GM12801 (cell line): Measurements from ENCODE around the gene RACGAP1.

Experiments used
- TF ChIP-seq, protein P1 (sequence below): IDR thresholded peaks from one replicate; pipeline ENCODE4 v1.5.1; 2011; ENCODE audit warnings: control low read depth; ENCODE audit not compliant: insufficient read length; ENCODE audit errors: extremely low read depth

RACGAP1 gene

DNA sequence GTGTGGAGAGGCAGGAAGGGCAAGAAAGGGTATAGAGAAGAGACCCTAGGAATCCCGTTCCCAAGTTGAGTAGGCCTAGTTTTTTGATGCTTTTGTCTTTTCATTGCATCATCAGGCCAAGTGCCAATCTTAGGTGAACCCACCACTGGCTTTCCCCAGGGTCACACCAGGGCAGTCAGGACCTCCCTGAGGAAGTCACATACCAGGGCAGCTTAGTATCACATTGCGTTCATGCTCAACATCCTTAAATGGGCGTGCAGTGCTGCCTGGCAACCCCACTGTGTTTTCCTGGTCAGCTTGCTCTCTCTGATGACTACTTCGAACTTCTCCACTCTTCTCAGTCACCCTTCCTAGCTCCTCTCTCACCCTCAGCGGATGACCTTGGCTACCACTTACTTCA lies 41.1 kb upstream of the RACGAP1 start:
- TF ChIP-seq, protein P1, sequence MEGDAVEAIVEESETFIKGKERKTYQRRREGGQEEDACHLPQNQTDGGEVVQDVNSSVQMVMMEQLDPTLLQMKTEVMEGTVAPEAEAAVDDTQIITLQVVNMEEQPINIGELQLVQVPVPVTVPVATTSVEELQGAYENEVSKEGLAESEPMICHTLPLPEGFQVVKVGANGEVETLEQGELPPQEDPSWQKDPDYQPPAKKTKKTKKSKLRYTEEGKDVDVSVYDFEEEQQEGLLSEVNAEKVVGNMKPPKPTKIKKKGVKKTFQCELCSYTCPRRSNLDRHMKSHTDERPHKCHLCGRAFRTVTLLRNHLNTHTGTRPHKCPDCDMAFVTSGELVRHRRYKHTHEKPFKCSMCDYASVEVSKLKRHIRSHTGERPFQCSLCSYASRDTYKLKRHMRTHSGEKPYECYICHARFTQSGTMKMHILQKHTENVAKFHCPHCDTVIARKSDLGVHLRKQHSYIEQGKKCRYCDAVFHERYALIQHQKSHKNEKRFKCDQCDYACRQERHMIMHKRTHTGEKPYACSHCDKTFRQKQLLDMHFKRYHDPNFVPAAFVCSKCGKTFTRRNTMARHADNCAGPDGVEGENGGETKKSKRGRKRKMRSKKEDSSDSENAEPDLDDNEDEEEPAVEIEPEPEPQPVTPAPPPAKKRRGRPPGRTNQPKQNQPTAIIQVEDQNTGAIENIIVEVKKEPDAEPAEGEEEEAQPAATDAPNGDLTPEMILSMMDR: no peak

DNA sequence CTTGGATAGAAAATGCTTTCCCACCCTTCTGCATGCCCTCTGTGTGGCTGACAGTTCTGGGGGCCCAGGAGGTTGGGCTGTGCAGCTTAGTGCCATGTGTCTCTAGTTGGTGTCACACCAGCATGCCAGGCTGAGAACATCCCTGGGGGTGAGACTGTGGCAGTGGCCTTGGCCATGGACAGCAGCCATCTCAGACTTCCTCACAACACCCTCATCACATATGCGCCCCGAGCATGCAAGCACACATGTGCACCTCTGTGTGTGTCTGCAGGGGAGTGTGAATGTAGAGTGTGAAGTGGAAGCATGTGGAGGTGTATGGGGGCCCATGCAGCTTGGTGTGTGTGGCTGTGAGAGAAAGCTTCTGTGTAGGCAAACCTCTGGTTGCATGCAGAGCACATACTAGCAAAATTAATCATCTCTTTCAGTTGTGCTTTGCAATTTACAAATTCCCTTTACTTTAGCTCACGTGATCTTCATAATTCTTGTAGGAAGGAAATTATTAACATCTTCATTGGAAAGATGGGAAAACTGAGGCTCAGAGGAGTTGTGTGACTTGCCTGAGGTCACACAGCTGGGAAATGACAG lies 40.5 kb upstream of the RACGAP1 start:
- TF ChIP-seq, protein P1: no peak

DNA sequence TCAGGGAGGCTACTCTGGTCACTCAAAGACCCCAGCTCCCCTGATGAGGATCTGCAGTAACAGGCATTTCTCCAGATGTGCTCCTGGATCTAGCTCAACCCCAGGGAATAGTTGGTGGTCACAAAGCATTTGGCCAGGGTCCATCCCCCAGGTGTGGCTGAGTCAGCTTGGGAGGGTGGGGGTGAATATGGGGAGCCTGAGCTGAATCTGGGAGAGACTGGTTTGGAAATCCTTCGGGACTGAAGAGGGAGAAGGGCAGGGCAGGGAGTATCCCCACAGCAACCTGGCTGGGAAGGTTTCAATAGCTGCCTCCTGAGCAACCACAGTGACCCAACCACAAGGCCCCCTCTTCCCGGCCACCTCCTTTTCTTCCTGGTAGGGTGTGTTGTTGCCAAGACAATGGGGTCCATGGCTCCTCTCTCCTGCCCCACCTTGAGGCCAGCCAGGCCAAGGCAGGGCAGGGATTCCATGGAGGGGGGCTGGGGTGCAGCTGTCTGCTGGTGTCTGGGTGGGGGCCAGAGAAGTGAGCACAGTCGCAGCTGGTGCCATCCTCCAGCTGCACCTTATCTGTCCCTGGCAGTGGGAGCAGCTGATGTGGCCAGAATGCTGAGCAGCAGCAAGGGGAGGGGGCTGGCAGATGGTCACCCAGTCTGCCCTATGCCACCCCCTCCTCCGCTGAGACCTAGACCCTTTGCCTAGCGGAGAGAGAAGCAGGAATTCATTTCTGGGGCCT lies 37.6 kb upstream of the RACGAP1 start:
- TF ChIP-seq, protein P1: no peak

DNA sequence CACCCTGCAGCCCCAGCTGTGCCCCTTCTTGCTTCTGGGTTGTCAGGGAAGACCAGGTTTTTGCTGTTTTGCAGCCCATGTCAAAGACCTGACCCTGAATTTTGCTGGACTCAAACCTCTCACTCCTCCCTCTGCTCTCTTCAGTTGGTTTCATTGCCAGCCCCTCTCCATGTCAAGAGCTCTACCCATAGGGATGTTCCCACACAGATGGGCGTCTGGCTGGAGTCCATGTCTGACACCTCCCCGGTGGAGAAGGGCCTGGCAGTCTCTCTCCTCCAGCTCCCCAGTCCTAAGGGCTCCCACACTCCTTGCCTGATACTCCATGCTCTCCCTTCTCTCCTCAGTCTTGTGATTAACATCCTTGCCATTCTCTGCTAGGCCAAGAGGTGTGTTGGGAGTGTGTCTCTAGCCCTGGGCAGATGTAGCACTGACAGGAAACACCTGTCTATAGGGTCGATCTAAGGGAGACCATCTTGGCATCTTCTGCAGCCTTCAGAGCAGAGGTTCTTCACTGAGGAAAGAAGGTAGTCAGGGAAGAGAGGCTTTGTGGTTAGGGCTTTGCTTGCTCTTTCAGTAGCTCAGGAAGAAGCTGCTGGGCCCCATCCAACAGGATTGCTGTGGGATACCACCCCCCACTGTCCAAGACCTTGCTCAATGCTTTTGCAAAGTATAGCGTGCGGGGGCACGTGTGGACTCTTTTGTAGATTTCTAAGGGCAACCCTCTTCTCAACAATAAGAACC lies 36.8 kb upstream of the RACGAP1 start:
- TF ChIP-seq, protein P1: no peak

DNA sequence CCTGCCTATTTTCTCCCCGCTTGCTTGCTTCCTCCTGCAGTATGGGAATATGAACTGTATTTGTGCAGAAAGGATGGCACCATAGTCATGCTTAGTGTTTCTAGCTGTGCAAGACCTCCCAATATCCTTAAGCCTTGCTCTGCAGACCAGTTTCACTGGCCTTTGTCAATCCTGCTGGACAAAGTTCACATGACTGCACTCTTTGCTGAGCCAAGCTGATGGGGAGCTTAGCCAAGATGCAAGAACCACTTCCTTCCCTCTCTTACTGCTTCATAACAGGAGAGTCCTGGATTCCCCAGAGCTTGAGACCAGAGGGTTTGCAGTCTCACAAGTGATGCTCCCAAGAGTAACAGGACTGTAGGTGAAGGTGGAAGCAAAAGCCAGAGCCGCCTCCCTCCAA lies 35.9 kb upstream of the RACGAP1 start:
- TF ChIP-seq, protein P1: no peak

DNA sequence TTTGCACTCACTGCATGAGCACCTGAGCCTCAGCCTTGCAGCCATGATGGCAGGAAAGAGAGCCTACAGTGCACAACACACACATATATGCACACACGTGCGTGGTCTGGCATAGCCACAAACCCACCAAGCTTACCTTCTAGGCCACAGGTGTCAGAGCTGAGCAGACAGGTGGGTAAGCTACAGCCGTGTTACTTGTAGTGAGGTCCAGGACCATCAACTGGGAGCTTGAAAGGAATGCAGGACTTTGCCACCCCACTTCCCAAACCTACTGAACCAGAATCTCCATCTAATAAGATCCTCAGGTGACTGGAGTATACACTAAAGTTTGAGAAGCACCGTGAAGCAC lies 34.8 kb upstream of the RACGAP1 start:
- TF ChIP-seq, protein P1: no peak

DNA sequence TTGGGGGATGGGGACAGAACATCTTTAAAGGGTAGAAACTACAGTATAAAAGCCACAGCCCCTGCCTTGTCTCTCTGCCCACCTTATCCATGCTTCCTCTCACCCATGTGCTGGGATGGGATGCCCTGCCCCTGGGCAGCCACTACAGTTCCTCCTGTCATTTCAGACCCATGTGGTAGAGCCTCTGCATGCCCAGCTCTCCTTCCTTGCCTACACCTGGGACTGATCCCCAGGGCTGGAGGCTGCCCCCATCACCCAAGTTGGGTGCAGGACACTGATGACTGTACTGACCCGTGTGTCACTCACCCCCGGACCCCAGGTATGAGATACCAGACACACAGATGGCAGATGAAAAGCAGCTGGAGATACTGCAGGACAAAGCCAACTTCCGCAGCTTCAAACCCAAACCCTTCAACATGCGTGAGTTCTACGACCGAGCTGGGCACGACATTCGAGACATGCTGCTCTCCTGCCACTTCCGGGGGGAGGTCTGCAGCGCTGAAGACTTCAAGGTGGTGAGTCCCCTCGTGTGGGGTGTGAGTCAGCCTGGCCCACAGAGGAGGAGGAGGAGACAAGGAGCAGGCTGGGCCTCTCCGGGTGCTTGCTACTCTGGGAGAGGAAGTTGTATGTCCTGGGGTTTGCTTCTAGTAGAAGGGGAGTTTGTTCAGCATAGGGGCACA lies 34.3 kb upstream of the RACGAP1 start:
- TF ChIP-seq, protein P1: no peak
